HL-60 (cell line): ENCODE data around the gene ALOX12B.
A peak's percentile ranks its signal among the peaks of the same experiment; 100 is the strongest.

Source experiments
- DNase-seq, 2 experiments: peaks; one replicate each; pipeline ENCODE4 v3.0.0-alpha.2; 2010 to 2020; ENCODE audit warnings: low read depth in 1 of 2, low spot score in 1 of 2
- H3K27ac ChIP-seq: fragments of 250-450 bp; sonication (Bioruptor Pico); replicated peaks from 2 replicates; pipeline ENCODE4 v1.5.1; 2020; ENCODE audit warnings: mild to moderate bottlenecking, moderate library complexity
- H3K27me3 ChIP-seq: fragments of 250-450 bp; sonication (Bioruptor Pico); 2 replicates; pipeline ENCODE4 v1.5.1; 2021; ENCODE audit warnings: mild to moderate bottlenecking, moderate library complexity; ENCODE audit not compliant: insufficient read depth, poor library complexity, severe bottlenecking
- H3K4me3 ChIP-seq: replicated peaks from 2 replicates; pipeline ENCODE4 v1.5.1; 2011; ENCODE audit warnings: mild to moderate bottlenecking, control low read depth, low read length; ENCODE audit not compliant: insufficient read depth
- CTCF ChIP-seq: IDR thresholded peaks from one replicate; pipeline ENCODE4 v1.5.1; 2011; ENCODE audit warnings: low read length, control low read depth, inconsistent platforms; ENCODE audit not compliant: insufficient read depth
- GABPA ChIP-seq: IDR thresholded peaks from 2 replicates; pipeline ENCODE4 v1.6.1; 2012; ENCODE audit warnings: low read depth
- POLR2AphosphoS5 ChIP-seq: IDR thresholded peaks from 2 replicates; pipeline ENCODE4 v1.6.1; 2012; ENCODE audit warnings: low read depth
- REST ChIP-seq: IDR thresholded peaks from 2 replicates; pipeline ENCODE4 v1.6.1; 2012; ENCODE audit warnings: low read depth; ENCODE audit not compliant: insufficient replicate concordance
- SPI1 ChIP-seq: IDR thresholded peaks from 2 replicates; pipeline ENCODE4 v1.6.1; 2012; ENCODE audit warnings: low read depth, mild to moderate bottlenecking, borderline replicate concordance

The ALOX12B gene

DNA sequence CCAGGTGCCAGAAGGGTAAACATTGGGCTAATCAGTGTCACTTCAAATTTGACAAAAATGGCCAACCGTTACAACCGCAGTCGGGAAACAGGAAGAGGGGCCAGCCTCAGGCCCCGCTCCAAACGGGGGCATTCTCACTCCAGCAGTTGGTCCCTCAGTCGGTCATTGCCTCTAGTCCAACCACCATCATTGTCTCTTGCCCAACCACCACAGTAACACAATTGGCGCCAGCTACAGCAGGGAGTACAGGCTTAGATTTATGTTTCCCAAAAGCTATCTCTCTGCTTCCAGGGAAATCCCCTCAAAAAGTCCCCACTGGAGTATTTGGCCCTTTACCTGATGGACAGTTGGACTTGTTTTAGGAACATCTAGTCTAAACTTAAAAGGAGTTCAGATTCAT is 28.4 kb downstream of the ALOX12B start:
- no peaks in the 10 kb centered on the region for H3K27me3 ChIP-seq
- no peak for DNase-seq
- H3K27ac ChIP-seq: no peak overlapping the region
- no peak for TF ChIP-seq GABPA
- TF ChIP-seq REST: no peak
- TF ChIP-seq CTCF: no peak
- TF ChIP-seq POLR2AphosphoS5: no peak
- no peak for TF ChIP-seq SPI1
- H3K4me3 ChIP-seq: no peak overlapping the region

DNA sequence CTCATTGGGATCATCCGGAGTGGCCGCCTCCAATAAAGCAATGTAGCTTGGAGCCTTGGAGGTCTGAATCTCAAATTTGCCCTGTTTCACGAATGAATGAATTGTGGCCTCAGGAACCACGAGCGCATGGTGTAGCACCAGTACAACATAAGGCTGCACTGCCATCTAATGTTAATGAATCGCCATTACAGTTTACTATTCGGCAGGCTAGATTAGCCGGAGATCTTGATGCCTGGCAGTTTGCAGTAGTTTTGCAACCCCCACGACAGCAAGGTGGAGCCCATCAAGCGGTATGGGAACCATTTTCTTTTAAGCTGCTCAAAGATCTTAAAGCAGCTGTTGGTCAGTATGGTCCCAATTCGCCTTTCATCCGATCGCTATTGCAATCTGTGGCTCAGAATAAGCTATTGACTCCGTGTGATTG is 29.8 kb downstream of the ALOX12B start:
- no peaks in the 10 kb centered on the region for H3K27me3 ChIP-seq
- no peak overlapping the region for H3K4me3 ChIP-seq
- H3K27ac ChIP-seq: peak overlapping the region; percentile 75
- DNase-seq: peak in 1 of 2 experiments; percentile 76
- no peak for TF ChIP-seq SPI1
- TF ChIP-seq REST: no peak
- TF ChIP-seq CTCF: no peak
- TF ChIP-seq POLR2AphosphoS5: no peak
- TF ChIP-seq GABPA: no peak

DNA sequence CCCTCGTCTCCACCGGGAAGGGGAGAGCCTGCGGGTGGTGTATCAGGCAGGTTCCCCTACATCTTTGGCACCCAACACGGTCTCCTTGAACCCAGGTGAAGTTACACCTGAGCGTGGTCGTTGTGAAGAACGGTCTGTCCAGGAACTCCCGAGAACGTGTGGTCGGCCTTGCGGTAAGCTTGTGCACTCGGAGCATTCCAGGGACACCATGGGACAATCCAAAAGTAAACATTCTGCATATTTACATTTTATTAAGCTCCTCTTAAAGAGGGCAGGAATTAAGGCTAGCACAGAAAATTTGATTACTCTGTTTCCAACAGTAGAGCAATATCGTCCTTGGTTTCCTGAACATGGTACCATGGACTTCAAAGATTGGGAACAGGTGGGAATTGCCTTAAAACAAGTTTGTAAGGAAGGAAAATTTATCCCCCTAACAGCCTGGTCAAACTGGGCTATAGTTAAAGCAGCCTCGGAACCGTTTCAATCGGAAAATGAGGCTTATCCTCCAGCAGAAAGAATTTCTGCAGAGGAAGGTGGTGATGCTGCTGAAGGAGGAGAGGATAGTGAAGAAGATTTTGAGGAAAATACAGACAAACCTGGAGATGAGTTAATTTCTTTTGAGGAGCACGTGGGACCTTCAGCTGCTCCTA is 30.4 kb downstream of the ALOX12B start:
- TF ChIP-seq REST: no peak
- TF ChIP-seq CTCF: no peak
- no peak for TF ChIP-seq POLR2AphosphoS5
- no peak for TF ChIP-seq GABPA
- TF ChIP-seq SPI1: no peak
- Histone ChIP-seq H3K27ac (peak overlapping the region; percentile 75), H3K4me3 (no peak overlapping the region), H3K27me3 (no peaks in the 10 kb centered on the region)
- DNase-seq: no peak
